HG03108 (cell line): ENCODE results near the gene RPTOR.

Experiments used
- ATAC-seq: cut with Tn5 transposase; IDR thresholded peaks from one replicate; pipeline ENCODE4 v1.9.1; 2021; ENCODE audit warnings: moderate library complexity; ENCODE audit not compliant: unreplicated experiment

Gene RPTOR

GRCh38 chr17:80636361-80637018, 91.9 kb downstream of the RPTOR start:
- no peak for ATAC-seq

DNA sequence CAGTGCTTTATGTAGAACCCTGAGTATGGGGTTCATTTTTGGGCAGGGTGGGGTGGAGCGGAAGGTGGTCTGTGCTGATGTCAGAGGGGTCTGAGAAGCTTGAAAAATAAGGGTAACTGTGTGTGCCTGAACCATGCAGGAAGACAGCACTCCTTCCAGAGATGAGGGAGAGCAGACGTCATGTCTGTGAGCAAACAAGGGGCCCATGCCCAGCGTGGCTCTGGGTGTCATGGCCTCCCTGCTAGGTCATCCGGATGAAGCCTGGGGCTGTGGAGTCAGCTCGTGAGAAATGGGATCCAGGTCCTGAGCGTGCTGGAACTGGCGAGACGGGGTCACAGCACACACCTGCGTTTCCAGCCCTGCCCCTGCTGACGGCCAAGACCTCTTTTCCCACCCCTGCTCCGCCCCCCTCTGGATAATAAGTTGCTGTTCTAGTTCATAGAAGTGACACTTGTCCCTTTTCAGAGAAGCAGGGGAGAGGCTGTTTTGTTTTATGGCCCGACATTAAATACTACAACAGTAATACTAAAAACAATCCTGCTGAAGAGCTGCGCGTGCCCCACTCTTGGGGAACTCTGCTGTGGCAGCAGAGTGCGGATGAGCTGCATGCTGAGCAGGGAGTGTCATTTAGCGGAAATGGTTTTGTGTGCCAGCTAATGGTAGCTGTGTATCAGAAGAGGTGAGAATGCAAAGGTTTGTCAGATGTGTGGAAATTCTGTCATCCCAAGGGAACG, 92.6 kb downstream of the RPTOR start:
- no peak for ATAC-seq

GRCh38 chr17:80639658-80640057, 95.0 kb downstream of the RPTOR start:
- no peak for ATAC-seq

- no peak for ATAC-seq
Measured at GRCh38 chr17:80640366-80641084, 95.9 kb downstream of the RPTOR start.

GRCh38 chr17:80643326-80644099, 98.9 kb downstream of the RPTOR start:
- ATAC-seq, result no peak

DNA sequence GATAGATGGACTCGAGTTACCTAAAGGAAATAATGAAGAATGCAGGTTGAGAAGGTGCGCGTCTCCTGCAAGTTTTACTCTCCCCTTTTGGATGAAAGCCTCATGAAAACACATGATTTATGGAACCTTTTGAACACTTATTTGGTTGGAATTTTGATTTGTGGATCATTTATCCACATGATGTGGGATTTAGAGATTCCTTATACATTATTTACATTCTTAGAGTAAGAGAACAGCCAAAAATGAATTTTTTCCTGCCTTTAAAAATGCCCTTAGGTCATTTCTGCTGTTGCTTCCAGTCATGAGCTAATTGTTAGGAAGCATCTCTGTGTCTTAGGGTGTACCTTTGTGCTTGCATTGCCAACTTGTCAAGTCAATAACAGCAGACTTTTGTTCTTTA, 99.9 kb downstream of the RPTOR start:
- ATAC-seq, result no peak

GRCh38 chr17:80645706-80646325, 101.2 kb downstream of the RPTOR start:
- no peak for ATAC-seq

DNA sequence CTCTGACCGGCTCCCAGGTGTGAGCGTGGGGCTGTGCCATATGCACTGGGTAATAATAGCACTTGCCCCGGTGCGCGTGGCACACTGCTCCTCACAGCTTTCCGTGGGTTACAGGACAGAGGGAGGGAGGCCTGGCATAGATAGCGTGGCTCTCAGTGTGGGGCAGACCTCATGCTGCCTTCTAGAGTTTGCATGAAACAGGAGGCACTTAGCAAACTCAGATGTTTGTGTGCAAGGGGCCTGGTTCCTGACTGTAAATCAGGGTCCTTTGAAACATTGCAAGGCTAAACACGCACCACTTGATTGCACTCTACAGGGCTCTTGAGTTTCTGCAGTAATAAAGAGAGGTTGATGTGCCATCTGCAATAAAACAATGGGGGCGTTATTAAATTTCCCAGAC, 101.7 kb downstream of the RPTOR start:
- ATAC-seq, result no peak

GRCh38 chr17:80647746-80648145, 103.1 kb downstream of the RPTOR start:
- ATAC-seq, result no peak

DNA sequence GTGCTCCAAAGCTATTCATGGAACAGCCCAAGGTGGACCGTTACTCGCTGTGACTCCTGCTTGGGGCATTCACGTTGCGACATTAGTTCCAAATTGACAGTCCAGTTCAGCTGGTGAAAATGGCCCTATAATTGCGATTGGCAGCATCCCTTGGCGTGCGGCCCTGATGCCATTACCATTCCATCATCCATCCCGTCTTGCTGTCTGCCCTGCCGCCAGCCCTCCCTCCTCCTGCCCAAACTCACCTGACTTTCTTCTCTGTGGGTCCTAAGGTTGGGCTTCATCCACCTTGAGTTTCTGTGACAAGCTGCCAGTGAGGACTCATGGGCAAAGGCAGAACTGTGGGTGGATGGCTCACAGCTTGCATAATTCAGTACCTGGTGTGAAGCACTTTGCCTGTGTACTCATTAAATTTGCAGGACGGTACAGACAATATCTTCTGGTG, 104.6 kb downstream of the RPTOR start:
- no peak for ATAC-seq

DNA sequence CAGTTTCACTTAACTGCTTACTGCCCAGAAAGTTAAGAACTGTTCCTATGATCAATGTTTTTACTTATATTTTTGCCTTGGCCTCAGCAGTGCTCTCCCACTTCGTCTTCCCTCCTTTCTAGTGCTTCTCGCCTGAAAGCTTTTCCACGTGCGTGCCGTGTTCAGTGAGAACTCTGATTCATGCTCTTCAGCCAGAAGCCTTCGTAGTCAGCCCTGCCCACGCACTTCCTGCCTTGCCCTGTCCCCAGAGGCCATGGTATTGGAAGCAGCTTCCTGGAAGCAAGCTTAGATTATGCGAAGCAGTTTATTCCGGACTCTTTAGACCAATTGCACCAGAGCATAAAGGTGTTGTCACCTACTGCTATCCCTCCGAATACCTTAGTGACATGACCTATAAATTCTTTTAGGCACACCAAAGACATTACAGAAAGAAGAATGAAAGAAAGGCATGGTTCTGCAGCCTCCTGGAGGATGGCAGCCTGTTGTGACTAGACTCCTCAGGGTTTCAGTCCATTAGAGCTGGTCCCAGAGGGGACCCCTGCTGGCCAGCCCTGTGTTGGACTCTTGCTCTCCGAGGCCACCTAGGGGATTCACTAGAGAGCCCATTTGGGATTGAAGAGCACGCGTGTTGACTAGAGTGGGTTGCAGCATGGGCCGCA, 105.2 kb downstream of the RPTOR start:
- no peak for ATAC-seq

DNA sequence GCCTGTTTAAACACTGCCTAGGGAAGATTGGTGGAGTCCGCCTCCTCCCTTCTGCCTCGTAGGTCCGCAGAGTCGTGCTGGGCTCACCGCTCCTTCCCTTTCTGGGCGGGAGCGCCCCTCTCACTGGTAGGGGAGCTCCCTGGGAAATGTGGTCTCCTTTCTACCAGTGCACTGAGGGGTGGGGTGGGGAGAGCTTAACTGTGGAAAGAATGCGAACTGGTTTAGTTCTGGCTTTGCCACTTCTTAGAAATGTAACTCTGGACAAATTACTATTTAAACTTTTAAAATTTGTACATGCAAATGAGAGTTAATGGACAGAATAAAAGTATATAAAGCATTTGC, 105.7 kb downstream of the RPTOR start:
- no peak for ATAC-seq

- ATAC-seq, result no peak
Measured at GRCh38 chr17:80650751-80651518, 106.3 kb downstream of the RPTOR start.

DNA sequence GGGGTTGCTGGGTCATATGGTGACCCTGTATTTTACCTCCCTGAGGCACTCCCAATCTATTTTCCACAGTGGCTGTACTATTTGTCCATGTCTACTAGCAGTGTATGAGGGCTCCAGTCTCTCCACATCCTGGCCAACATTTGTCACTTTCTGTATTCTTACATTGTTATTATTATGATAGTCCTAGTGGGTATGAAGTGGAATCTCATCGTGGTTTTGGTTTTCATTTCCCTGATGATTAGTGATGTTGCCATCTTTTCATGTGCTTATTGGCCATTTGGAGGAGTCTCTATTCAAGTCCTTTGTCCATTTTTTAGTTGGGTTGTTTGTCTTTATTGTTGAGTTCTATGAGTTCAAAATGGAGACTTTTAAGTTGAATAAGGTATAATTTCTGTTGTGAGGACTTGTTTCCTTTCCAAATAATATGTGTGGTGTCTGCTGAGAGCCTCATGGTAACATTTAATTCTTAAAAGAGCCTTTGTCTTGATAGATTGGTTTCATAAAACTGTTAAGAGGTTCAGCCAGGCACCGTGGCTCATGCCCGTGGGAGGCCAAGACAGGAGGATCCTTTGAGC, 108.2 kb downstream of the RPTOR start:
- no peak for ATAC-seq

DNA sequence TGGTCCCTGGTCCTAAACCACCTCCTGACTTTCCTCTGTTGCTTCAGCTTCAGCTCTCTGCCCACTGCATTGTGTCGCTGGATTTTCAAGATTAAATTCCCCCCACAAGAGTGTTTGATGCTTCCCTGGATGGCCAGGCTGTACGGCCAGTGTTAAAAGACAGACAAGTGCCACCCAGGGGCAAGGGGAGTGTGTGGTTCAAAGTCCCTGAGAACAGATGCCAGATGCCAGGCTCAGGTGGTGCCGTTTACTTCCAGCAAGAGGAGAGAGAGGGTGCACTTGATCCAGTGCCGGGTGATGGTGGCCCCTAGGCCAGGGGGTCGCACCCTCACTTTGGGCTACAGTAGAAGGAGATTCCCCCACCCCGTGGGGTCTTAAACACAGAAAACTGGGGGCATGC, 109.2 kb downstream of the RPTOR start:
- no peak for ATAC-seq

DNA sequence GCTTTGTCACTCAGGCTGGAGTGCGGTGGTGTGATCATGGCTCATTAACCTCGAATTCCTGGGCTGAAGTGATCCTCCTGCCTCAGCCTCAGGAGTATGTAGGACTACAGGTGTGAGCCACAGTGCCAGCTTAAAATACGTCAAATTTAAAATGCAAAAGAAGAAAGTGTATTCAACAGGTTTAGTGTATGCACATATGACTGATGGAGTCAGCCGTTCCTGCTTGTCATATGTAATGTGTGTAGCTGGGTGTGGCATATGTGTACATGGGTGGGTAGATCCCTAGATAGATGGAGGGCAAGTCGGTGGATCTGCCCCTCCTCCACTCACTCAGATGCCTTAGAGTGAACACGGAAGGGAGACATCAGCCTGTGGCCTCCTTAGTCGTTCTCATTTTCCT, 111.0 kb downstream of the RPTOR start:
- ATAC-seq, result no peak

GRCh38 chr17:80656590-80656989, 112.0 kb downstream of the RPTOR start:
- no peak for ATAC-seq

DNA sequence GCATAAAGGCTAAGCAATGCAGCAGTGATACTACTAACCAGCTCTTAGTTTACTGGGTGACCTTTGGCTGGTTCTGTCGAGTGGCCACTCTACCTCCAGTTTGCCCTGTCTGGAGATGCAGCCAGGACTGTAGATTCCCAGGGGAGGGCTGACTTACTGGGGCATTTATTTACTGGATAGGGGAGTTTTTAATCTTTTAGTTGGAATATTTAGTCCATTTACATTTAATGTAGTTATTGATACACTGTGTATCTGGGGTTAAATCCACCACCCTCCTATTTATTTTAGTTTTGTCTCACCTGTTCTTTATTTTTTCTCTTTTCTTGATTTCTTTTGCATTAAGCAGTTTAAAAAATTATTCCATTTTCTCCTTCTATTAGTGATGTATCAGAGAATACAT, 112.9 kb downstream of the RPTOR start:
- no peak for ATAC-seq

DNA sequence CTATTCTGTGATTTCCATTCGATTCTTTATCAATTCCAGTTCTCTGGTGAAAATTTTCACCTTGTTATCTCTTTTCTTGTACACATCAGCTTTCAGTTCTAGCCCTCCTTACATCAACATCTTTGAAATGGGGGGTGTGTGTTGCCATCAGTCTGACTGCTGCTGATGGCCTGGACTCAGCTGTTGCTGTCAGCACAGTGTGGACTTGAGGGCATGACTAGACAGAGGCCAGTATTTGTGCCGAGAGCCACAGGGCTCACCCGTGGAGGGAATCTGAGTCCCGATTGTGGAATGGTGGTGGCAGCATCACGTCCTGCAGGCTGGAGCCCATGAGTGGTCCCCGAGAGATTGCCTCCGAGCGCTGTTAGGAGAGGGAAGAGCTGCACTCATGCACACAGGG, 114.2 kb downstream of the RPTOR start:
- no peak for ATAC-seq
